Activated T-helper 1 cell treated with anti-CD3 and anti-CD28 coated beads, Interleukin-12 subunit alpha, Interleukin-12 subunit beta, Interleukin-2, Interleukin-4 antibody, amounts not matched to agents 30 ng/mL and 10 ng/mL and 1 ng/mL, durations not matched to agents 14 hours and 24 hours and 36 hours (primary cell): ENCODE results near the gene SAMD8. TPM values are rescaled to one million over a fixed set of nuclear protein-coding genes. Genes with fewer than 3 reads are reported as not detected.

ENCODE experiments used
- DNase-seq: peaks from one replicate; pipeline ENCODE4 v3.0.0; 2021; ENCODE audit warnings: low spot score
- H3K27ac Mint-ChIP-seq: one replicate; pipeline ENCODE4 v1.8.0; 2021; ENCODE audit warnings: mild to moderate bottlenecking, mixed read lengths
- H3K27me3 Mint-ChIP-seq: one replicate; pipeline ENCODE4 v1.8.0; 2022; ENCODE audit warnings: mild to moderate bottlenecking, moderate library complexity, mixed read lengths; ENCODE audit not compliant: insufficient read depth
- H3K36me3 Mint-ChIP-seq: one replicate; pipeline ENCODE4 v1.8.0; 2021; ENCODE audit warnings: low read depth, mixed read lengths
- H3K4me1 Mint-ChIP-seq: one replicate; pipeline ENCODE4 v1.8.0; 2021; ENCODE audit warnings: low read depth, mixed read lengths
- H3K4me3 Mint-ChIP-seq: one replicate; pipeline ENCODE4 v1.8.0; 2021; ENCODE audit warnings: mild to moderate bottlenecking, moderate library complexity, mixed read lengths
- H3K9me3 Mint-ChIP-seq: one replicate; pipeline ENCODE4 v1.8.0; 2021; ENCODE audit warnings: mixed read lengths
- intact Hi-C: fragments of 100-400 bp; cut with micrococcal nuclease; formaldehyde crosslinking; loops from one replicate; pipeline ENCODE4 v1.15.1; 2024
- total RNA-seq: library from RNA; stranded (reverse); gene quantifications from 2 replicates; pipeline ENCODE4 v1.2.3, GENCODE V29; 2022

The SAMD8 gene
- total RNA-seq, 1 donor from 2014 or later = 16.2 TPM

GRCh38 chr10:75145590-75145989 is 34.1 kb downstream of the SAMD8 start:
- peaks cover 28% of the 10 kb centered on the region for H3K4me1 Mint-ChIP-seq
- no peaks in the 10 kb centered on the region for H3K27me3 Mint-ChIP-seq
- peaks cover 4% of the 10 kb centered on the region for H3K36me3 Mint-ChIP-seq
- intact Hi-C loops = no loop called here
- DNase-seq = no peak
- no peak overlapping the region for H3K4me3 Mint-ChIP-seq
- no peaks in the 10 kb centered on the region for H3K9me3 Mint-ChIP-seq
- peak overlapping the region; percentile 6 for H3K27ac Mint-ChIP-seq

- H3K4me1 Mint-ChIP-seq = peaks cover 31% of the 10 kb centered on the region
- no peaks in the 10 kb centered on the region for H3K27me3 Mint-ChIP-seq
- no peak overlapping the region for H3K27ac Mint-ChIP-seq
- H3K4me3 Mint-ChIP-seq = no peak overlapping the region
- H3K9me3 Mint-ChIP-seq = no peaks in the 10 kb centered on the region
- peaks cover 7% of the 10 kb centered on the region for H3K36me3 Mint-ChIP-seq
- intact Hi-C loops = no loop called here
- DNase-seq = no peak
These were observed 35.3 kb downstream of the SAMD8 start for GRCh38 chr10:75146780-75147179.

GRCh38 chr10:75150656-75151055 is 39.2 kb downstream of the SAMD8 start:
- Mint-ChIP-seq H3K9me3 (no peaks in the 10 kb centered on the region), H3K27ac (no peak overlapping the region), H3K4me1 (peaks cover 20% of the 10 kb centered on the region), H3K27me3 (no peaks in the 10 kb centered on the region), H3K4me3 (no peak overlapping the region), H3K36me3 (peaks cover 18% of the 10 kb centered on the region)
- no peak for DNase-seq
- intact Hi-C loops = no loop called here

GRCh38 chr10:75159519-75159918 is 48.1 kb downstream of the SAMD8 start:
- no peaks in the 10 kb centered on the region for H3K9me3 Mint-ChIP-seq
- H3K4me3 Mint-ChIP-seq = no peak overlapping the region
- intact Hi-C loops = no loop called here
- H3K36me3 Mint-ChIP-seq = peaks cover 16% of the 10 kb centered on the region
- no peak overlapping the region for H3K27ac Mint-ChIP-seq
- DNase-seq = no peak
- H3K4me1 Mint-ChIP-seq = peaks cover 14% of the 10 kb centered on the region
- H3K27me3 Mint-ChIP-seq = no peaks in the 10 kb centered on the region

- Mint-ChIP-seq H3K27ac (peak overlapping the region; percentile 86), H3K9me3 (no peaks in the 10 kb centered on the region), H3K4me1 (peaks cover 25% of the 10 kb centered on the region), H3K4me3 (peak overlapping the region; percentile 72), H3K27me3 (no peaks in the 10 kb centered on the region), H3K36me3 (peaks cover 17% of the 10 kb centered on the region)
- intact Hi-C loops = loop anchor here (1.0 to 2.0 kb wide), 2 partner anchors 15 to 53 kb away; no protein-coding TSS in a partner anchor
- DNase-seq = peak; percentile 20
These were observed 54.5 kb downstream of the SAMD8 start for GRCh38 chr10:75165684-75166622.

- Mint-ChIP-seq H3K36me3 (peaks cover 13% of the 10 kb centered on the region), H3K27ac (peak overlapping the region; percentile 86), H3K9me3 (no peaks in the 10 kb centered on the region), H3K4me3 (peak overlapping the region; percentile 72), H3K27me3 (no peaks in the 10 kb centered on the region), H3K4me1 (peaks cover 25% of the 10 kb centered on the region)
- intact Hi-C loops = loop anchor here (1.0 to 2.0 kb wide), 2 partner anchors 14 to 53 kb away; no protein-coding TSS in a partner anchor
- no peak for DNase-seq
These were observed 55.1 kb downstream of the SAMD8 start for GRCh38 chr10:75166623-75166972.

GRCh38 chr10:75168275-75168674 is 56.8 kb downstream of the SAMD8 start:
- Mint-ChIP-seq H3K9me3 (no peaks in the 10 kb centered on the region), H3K27ac (no peak overlapping the region), H3K27me3 (no peaks in the 10 kb centered on the region), H3K4me1 (peaks cover 25% of the 10 kb centered on the region), H3K4me3 (no peak overlapping the region), H3K36me3 (peaks cover 14% of the 10 kb centered on the region)
- no peak for DNase-seq
- intact Hi-C loops = no loop called here

GRCh38 chr10:75170215-75170614 is 58.8 kb downstream of the SAMD8 start:
- intact Hi-C loops = no loop called here
- Mint-ChIP-seq H3K27ac (no peak overlapping the region), H3K9me3 (no peaks in the 10 kb centered on the region), H3K4me3 (no peak overlapping the region), H3K27me3 (no peaks in the 10 kb centered on the region), H3K36me3 (peaks cover 20% of the 10 kb centered on the region), H3K4me1 (peaks cover 25% of the 10 kb centered on the region)
- DNase-seq = no peak

- no peak for DNase-seq
These were observed 63.6 kb downstream of the SAMD8 start for GRCh38 chr10:75175046-75175445.

GRCh38 chr10:75176046-75176445 is 64.6 kb downstream of the SAMD8 start:
- Mint-ChIP-seq H3K4me3 (no peak overlapping the region), H3K9me3 (no peaks in the 10 kb centered on the region), H3K27me3 (no peaks in the 10 kb centered on the region), H3K27ac (no peak overlapping the region), H3K4me1 (peaks cover 31% of the 10 kb centered on the region), H3K36me3 (peaks cover 27% of the 10 kb centered on the region)
- intact Hi-C loops = no loop called here
- no peak for DNase-seq

More at GRCh38 chr10:75175046-75175445, 63.6 kb downstream of the SAMD8 start:
- no peak overlapping the region for H3K4me3 Mint-ChIP-seq
- H3K36me3 Mint-ChIP-seq = peaks cover 27% of the 10 kb centered on the region
- H3K9me3 Mint-ChIP-seq = no peaks in the 10 kb centered on the region
- H3K27me3 Mint-ChIP-seq = no peaks in the 10 kb centered on the region
- intact Hi-C loops = no loop called here
- peaks cover 25% of the 10 kb centered on the region for H3K4me1 Mint-ChIP-seq
- H3K27ac Mint-ChIP-seq = no peak overlapping the region

GRCh38 chr10:75176736-75177135 is 65.3 kb downstream of the SAMD8 start:
- no peak for DNase-seq
- H3K27me3 Mint-ChIP-seq = no peaks in the 10 kb centered on the region
- H3K4me1 Mint-ChIP-seq = peaks cover 37% of the 10 kb centered on the region
- H3K27ac Mint-ChIP-seq = no peak overlapping the region
- no peak overlapping the region for H3K4me3 Mint-ChIP-seq
- H3K36me3 Mint-ChIP-seq = peaks cover 27% of the 10 kb centered on the region
- intact Hi-C loops = no loop called here
- no peaks in the 10 kb centered on the region for H3K9me3 Mint-ChIP-seq

- H3K27me3 Mint-ChIP-seq = no peaks in the 10 kb centered on the region
- intact Hi-C loops = loop anchor here (2.0 to 5.0 kb wide), 2 partner anchors 13 to 67 kb away; partner anchors contain the start of gene SAMD8
- H3K4me3 Mint-ChIP-seq = no peak overlapping the region
These were observed 68.3 kb downstream of the SAMD8 start for GRCh38 chr10:75179657-75180177.

GRCh38 chr10:75180592-75180991 is 69.1 kb downstream of the SAMD8 start:
- H3K27me3 Mint-ChIP-seq = no peaks in the 10 kb centered on the region
- no peaks in the 10 kb centered on the region for H3K9me3 Mint-ChIP-seq
- intact Hi-C loops = loop anchor here (2.0 to 5.0 kb wide), 2 partner anchors 14 to 68 kb away; partner anchors contain the start of gene SAMD8
- H3K27ac Mint-ChIP-seq = no peak overlapping the region
- no peak for DNase-seq
- peaks cover 37% of the 10 kb centered on the region for H3K4me1 Mint-ChIP-seq
- peaks cover 19% of the 10 kb centered on the region for H3K36me3 Mint-ChIP-seq
- H3K4me3 Mint-ChIP-seq = no peak overlapping the region

More at GRCh38 chr10:75179657-75180177, 68.3 kb downstream of the SAMD8 start:
- no peak for DNase-seq
- Mint-ChIP-seq H3K27ac (peak overlapping the region; percentile 57), H3K36me3 (peaks cover 24% of the 10 kb centered on the region), H3K4me1 (peaks cover 37% of the 10 kb centered on the region), H3K9me3 (no peaks in the 10 kb centered on the region)
